HG03342 (cell line): Measurements from ENCODE around the gene CCBE1.
"Not testable (repeated sequence)": the region's sequence is repeated elsewhere in the genome, so short reads cannot be mapped to it uniquely, and the experiment has no call there.

Source experiments
- ATAC-seq: cut with Tn5 transposase; IDR thresholded peaks from one replicate; pipeline ENCODE4 v1.9.1; 2021; ENCODE audit warnings: mild to moderate bottlenecking, moderate library complexity; ENCODE audit not compliant: unreplicated experiment

Gene CCBE1

GRCh38 chr18:59697236-59697932 is at the start of gene CCBE1:
Gene CCBE1 (minus strand): TSS chr18:59697423.
- ATAC-seq: peak; percentile 66

GRCh38 chr18:59744271-59744721 is 47.1 kb upstream of the CCBE1 start:
- no peak for ATAC-seq

- ATAC-seq: no peak
These were observed 46.3 kb upstream of the CCBE1 start for GRCh38 chr18:59743566-59743965.

GRCh38 chr18:59742325-59743111 is 45.3 kb upstream of the CCBE1 start:
- ATAC-seq: no peak

- ATAC-seq: no peak
These were observed 42.9 kb upstream of the CCBE1 start for GRCh38 chr18:59740141-59740540.

GRCh38 chr18:59737776-59738300 is 40.6 kb upstream of the CCBE1 start:
- no peak for ATAC-seq

GRCh38 chr18:59737335-59737734 is 40.1 kb upstream of the CCBE1 start:
- not testable (repeated sequence) for ATAC-seq

- ATAC-seq: no peak
These were observed 38.8 kb upstream of the CCBE1 start for GRCh38 chr18:59736061-59736460.

GRCh38 chr18:59735269-59735860 is 38.1 kb upstream of the CCBE1 start:
- ATAC-seq: no peak

- ATAC-seq: no peak
These were observed 36.2 kb upstream of the CCBE1 start for GRCh38 chr18:59733421-59733820.

- ATAC-seq: no peak
These were observed 33.7 kb upstream of the CCBE1 start for GRCh38 chr18:59730896-59731295.

- no peak for ATAC-seq
These were observed 32.6 kb upstream of the CCBE1 start for GRCh38 chr18:59729781-59730180.

- ATAC-seq: no peak
These were observed 31.6 kb upstream of the CCBE1 start for GRCh38 chr18:59728816-59729215.

GRCh38 chr18:59725142-59725541 is 27.9 kb upstream of the CCBE1 start:
- ATAC-seq: no peak

GRCh38 chr18:59724103-59724502 is 26.9 kb upstream of the CCBE1 start:
- ATAC-seq: no peak

- no peak for ATAC-seq
These were observed 24.7 kb upstream of the CCBE1 start for GRCh38 chr18:59721931-59722330.

- ATAC-seq: no peak
These were observed 24.0 kb upstream of the CCBE1 start for GRCh38 chr18:59721211-59721610.

GRCh38 chr18:59719544-59720181 is 22.4 kb upstream of the CCBE1 start:
- ATAC-seq: no peak

- no peak for ATAC-seq
These were observed 21.4 kb upstream of the CCBE1 start for GRCh38 chr18:59718464-59719157.

- no peak for ATAC-seq
These were observed 20.9 kb upstream of the CCBE1 start for GRCh38 chr18:59718108-59718463.

- no peak for ATAC-seq
These were observed 20.1 kb upstream of the CCBE1 start for GRCh38 chr18:59717291-59717690.
